ENCODE results near the gene EPB41L4B. TPM values are rescaled to one million over a fixed set of nuclear protein-coding genes. Genes with fewer than 3 reads are reported as not detected.
"Not testable (repeated sequence)": the region's sequence is repeated elsewhere in the genome, so short reads cannot be mapped to it uniquely, and the experiment has no call there.

EPB41L4B gene
- total RNA-seq, 1 donor from 2014 or later, result 0.88 TPM

DNA sequence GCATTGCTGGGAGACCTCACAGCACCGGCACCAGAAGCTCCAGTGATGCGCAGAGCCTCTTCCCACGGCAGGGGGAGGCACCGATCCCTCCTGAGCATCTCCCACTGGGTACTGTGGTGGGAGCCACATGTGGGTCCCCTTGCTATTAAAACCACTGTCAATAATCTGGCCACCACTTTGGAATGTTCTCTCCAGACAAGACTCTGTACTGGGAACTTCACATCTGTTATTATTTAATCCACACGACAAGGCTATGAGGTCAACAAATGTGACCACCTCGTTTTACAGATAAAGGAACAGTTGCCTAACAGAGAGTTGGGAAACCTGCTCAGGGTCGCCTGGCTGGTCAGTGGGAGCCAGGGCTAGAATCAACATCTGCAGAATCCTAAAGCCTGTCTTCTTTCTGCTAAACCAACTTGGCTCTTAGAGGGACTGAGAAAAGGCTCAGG is 72.7 kb downstream of the EPB41L4B start:
- DNase-seq (ENCODE audit: extremely low read depth, low read depth, low spot score), result no peak

DNA sequence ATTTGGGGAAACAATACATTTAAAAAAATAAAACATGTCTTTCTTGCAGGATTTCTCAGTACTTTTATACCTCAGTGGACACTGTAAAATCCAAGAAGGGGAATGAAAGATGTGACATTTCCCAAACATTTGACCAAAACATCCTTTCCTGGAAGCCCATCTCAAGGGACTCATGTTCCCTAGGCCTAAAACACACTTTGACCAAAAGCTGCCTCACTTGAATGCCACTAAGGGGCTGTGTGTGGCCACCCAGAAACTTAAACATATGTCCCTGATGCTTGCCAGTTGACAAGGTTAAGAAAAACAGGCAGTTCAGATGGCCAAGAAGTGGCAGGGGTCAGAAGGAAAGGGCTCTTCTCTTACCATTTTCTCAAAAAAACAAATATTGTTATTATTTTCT is 73.6 kb downstream of the EPB41L4B start:
- DNase-seq (ENCODE audit: extremely low read depth, low read depth, low spot score), result no peak

GRCh38 chr9:109246533-109246932 is 74.3 kb downstream of the EPB41L4B start:
- DNase-seq (ENCODE audit: extremely low read depth, low read depth, low spot score), result no peak

GRCh38 chr9:109245310-109245897 is 75.5 kb downstream of the EPB41L4B start:
- DNase-seq (ENCODE audit: extremely low read depth, low read depth, low spot score), result peak; percentile 25

- DNase-seq (ENCODE audit: extremely low read depth, low read depth, low spot score), result peak; percentile 33
Observed at GRCh38 chr9:109244179-109245132, 76.4 kb downstream of the EPB41L4B start.

GRCh38 chr9:109242741-109243140 is 78.1 kb downstream of the EPB41L4B start:
- DNase-seq (ENCODE audit: extremely low read depth, low read depth, low spot score), result no peak

DNA sequence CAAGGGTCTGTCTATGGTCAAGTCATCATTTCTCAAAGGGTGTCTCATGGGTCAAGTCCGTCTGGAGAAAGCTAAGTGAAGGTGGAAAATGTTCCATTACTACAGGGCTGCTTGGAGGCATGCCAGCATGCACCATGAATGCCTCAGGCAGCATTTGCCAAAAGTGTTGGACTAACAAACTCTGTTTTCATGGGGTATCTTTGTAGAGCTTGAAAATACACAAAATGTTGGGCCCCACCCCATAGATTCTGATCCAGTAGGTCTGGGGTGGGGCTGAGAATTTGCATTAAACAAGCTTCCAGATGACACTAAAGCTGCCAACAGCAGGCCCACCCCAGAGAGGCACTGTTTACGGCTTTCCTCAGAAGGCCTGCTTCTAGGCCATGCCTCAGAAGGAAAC is 78.8 kb downstream of the EPB41L4B start:
- DNase-seq (ENCODE audit: extremely low read depth, low read depth, low spot score), result no peak

DNA sequence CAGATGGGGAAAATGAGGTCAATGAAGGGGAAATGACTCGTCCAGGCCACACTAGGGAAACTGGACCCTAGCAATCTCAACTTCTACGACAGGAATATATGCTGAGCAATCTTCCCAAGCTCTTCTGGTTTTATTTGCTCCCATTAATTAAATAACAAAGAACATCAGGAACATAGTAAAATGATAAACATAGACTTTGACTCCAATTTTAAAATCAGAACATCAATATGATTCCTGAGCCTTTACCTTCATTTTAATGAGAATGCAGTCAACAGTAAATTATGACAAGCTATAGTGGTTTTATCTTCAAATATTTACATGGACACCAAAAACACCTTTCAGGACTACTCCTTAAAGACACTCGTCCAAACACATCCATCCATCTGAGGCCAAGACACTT is 79.7 kb downstream of the EPB41L4B start:
- no peak for DNase-seq (ENCODE audit: extremely low read depth, low read depth, low spot score)

GRCh38 chr9:109239240-109239639 is 81.6 kb downstream of the EPB41L4B start:
- DNase-seq (ENCODE audit: extremely low read depth, low read depth, low spot score), result no peak

- no peak for DNase-seq (ENCODE audit: extremely low read depth, low read depth, low spot score)
Observed at GRCh38 chr9:109238655-109239054, 82.2 kb downstream of the EPB41L4B start.

DNA sequence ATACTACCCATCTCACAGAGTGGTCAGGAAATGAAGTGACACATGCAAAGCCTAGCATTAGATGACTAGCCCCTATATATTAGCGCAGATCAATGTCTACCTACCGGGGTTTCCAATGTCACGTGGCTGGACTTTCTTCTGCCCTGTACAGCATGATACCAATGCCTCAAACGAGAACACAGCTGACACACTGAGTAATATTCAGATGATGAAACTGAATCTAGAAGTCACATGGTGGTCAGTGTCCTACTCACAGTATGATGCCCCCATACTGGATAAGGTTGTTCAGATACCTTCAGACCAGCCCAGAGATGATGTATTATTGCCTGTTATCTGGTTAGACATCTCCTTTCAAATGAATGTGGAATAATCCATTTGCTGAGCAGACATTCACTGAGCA is 82.7 kb downstream of the EPB41L4B start:
- DNase-seq (ENCODE audit: extremely low read depth, low read depth, low spot score), result no peak

DNA sequence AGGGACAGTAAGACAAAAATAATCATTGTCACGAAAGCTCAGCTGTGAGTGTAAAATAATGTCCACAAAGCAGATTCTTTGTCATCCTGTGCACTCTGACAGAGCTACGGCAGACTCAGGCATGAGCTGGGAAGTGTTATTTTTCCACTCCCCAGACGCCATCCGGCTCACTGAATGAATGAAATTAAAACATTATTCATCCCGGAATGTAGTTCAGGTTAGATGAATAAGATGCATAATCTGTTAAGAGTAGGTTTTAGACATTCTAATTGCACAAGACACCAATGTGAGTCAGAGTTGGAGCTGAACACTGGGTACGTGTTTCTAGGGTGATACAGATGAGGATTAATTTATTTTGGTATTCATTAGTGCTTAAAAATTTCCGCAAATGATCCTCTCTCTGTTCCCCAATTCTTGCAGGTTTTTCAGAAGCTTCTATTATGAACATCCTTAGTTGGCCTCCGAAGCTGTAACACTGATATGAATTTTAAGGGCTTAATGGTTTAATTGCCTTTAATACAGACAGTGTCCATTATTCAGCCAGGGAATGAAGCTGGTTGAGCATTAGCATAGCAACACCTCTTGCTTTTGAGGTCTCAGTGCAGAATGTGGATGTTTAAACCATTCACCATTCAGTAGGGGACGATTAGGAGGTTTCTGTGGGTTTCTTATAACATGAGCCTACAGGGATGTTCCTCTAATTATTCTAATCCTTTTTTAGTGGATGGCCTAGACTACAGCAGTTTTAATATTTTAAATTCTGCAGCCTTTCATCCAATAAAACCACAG is 88.2 kb downstream of the EPB41L4B start:
- DNase-seq (ENCODE audit: extremely low read depth, low read depth, low spot score), result no peak

DNA sequence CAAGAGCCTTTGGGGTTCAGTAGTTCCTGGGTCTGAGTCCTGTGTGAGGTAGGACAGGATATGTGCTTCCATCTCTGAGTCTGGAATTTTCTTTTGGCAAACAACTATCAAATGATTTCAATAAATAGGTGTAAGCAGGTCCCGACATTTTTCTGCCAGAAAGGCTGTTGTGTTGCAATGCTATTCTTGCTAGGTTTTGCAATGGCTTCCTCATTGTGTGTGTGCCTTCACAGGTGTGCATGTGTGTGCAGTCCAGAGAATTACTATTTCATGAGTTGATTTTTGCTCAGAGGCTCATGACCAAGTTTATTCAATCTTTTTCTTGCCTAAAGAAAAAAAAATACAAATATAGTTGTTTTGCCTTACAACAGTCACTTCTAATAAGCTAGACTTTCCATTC is 89.3 kb downstream of the EPB41L4B start:
- DNase-seq (ENCODE audit: extremely low read depth, low read depth, low spot score), result no peak

GRCh38 chr9:109230277-109230676 is 90.6 kb downstream of the EPB41L4B start:
- no peak for DNase-seq (ENCODE audit: extremely low read depth, low read depth, low spot score)

DNA sequence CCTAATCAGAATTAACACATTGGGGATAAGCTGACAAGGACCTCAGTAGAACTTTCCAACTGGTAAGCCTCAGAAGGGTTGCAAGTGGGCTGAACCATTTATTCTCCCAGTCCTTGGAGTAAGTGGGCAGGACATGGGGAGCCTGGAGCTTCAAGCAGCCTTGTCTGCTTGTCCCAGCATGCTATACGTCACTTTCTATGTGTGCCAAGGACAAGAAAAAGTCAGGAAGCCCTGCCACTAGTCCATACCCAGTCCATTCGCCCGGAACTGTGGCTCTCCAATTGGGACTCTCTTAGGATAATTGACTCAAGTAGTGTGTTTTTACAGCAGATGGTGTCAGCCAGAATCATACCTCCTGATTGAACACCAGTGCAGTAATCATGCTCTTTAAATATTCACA is 91.2 kb downstream of the EPB41L4B start:
- no peak for DNase-seq (ENCODE audit: extremely low read depth, low read depth, low spot score)

DNA sequence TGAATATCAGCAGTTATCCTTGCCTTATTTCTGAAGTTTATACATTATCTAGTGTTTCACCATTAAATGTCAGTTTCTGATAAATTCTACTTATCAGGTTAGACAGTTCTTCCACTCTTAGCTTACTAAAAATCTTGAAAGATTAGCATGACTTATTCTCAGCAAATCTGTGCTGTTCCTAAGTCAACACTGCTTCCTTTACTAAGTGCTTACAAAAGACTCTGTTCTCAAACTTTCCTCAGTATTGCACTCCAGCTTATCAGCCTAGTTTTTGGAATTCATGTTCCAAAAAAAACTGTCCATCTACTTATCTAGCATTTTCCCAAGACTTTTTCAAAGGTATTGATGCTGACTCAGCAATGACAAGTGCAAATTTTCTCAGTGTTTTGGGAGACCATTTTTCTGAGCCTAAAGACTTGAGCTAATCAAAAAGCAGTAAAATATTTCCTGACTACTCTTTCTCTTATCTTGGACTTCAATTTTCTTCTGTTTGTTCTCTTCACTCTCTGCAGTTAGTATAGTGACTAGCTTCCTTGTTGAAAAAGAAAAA is 92.7 kb downstream of the EPB41L4B start:
- no peak for DNase-seq (ENCODE audit: extremely low read depth, low read depth, low spot score)

- DNase-seq (ENCODE audit: extremely low read depth, low read depth, low spot score), result no peak
Observed at GRCh38 chr9:109225629-109226028, 95.2 kb downstream of the EPB41L4B start.

- DNase-seq (ENCODE audit: extremely low read depth, low read depth, low spot score), result no peak
Observed at GRCh38 chr9:109224751-109225150, 96.1 kb downstream of the EPB41L4B start.

GRCh38 chr9:109218242-109218641 is 102.6 kb downstream of the EPB41L4B start:
- DNase-seq (ENCODE audit: extremely low read depth, low read depth, low spot score), result not testable (repeated sequence)

- DNase-seq (ENCODE audit: extremely low read depth, low read depth, low spot score), result no peak
Observed at GRCh38 chr9:109214414-109214813, 106.4 kb downstream of the EPB41L4B start.

All from glomerular endothelial cell (primary cell).